Muscle layer of colon (tissue), 2 donors: ENCODE measurements around the gene PET100.

Experiments used
- H3K27ac ChIP-seq: one replicate; pipeline ENCODE4 v1.7.0; 2013; ENCODE audit warnings: low read depth, mild to moderate bottlenecking, low read length, moderate library complexity
- H3K27me3 ChIP-seq, 2 donors: one replicate each; pipeline ENCODE4 v1.7.0; 2013; ENCODE audit warnings: low read length in 2 of 2, mild to moderate bottlenecking in 2 of 2; ENCODE audit not compliant: insufficient read depth in 2 of 2, control insufficient read depth in 1 of 2
- H3K36me3 ChIP-seq: one replicate; pipeline ENCODE4 v1.7.0; 2013; ENCODE audit warnings: mild to moderate bottlenecking, low read length; ENCODE audit not compliant: insufficient read depth
- H3K4me1 ChIP-seq: one replicate; pipeline ENCODE4 v1.7.0; 2013; ENCODE audit warnings: mild to moderate bottlenecking, low read length; ENCODE audit not compliant: insufficient read depth
- H3K4me3 ChIP-seq, 2 donors: one replicate each; pipeline ENCODE4 v1.7.0; 2013; ENCODE audit warnings: low read length in 2 of 2, low read depth in 1 of 2, mild to moderate bottlenecking in 1 of 2, moderate library complexity in 1 of 2
- H3K9ac ChIP-seq: one replicate; pipeline ENCODE4 v1.7.0; 2013; ENCODE audit warnings: low read length
- H3K9me3 ChIP-seq: one replicate; pipeline ENCODE4 v1.7.0; 2013; ENCODE audit warnings: mild to moderate bottlenecking, low read length
- donor health status: abdominal sarcoma.
- donor health status: Adenocarcinoma of cecum.

PET100 gene

GRCh38 chr19:7614859-7615741 is 14.5 kb upstream of the PET100 start:
- Histone ChIP-seq H3K4me3 (no peak overlapping the region), H3K27me3 (no peaks in the 10 kb centered on the region), H3K27ac (no peak overlapping the region), H3K36me3 (peaks cover 6% of the 10 kb centered on the region), H3K9me3 (no peaks in the 10 kb centered on the region), H3K4me1 (peaks cover 4% of the 10 kb centered on the region), H3K9ac (no peak overlapping the region)

- Histone ChIP-seq H3K4me1 (peaks cover 4% of the 10 kb centered on the region), H3K27ac (no peak overlapping the region), H3K9ac (no peak overlapping the region), H3K36me3 (peaks cover 22% of the 10 kb centered on the region), H3K9me3 (no peaks in the 10 kb centered on the region), H3K27me3 (no peaks in the 10 kb centered on the region), H3K4me3 (no peak overlapping the region)
These were observed 12.4 kb upstream of the PET100 start for GRCh38 chr19:7617172-7617571.

- Histone ChIP-seq H3K9ac (no peak overlapping the region), H3K4me1 (peaks cover 4% of the 10 kb centered on the region), H3K9me3 (no peaks in the 10 kb centered on the region), H3K27me3 (no peaks in the 10 kb centered on the region), H3K27ac (no peak overlapping the region), H3K36me3 (peaks cover 27% of the 10 kb centered on the region), H3K4me3 (no peak overlapping the region)
These were observed 11.9 kb upstream of the PET100 start for GRCh38 chr19:7617735-7618134.

GRCh38 chr19:7618348-7618747 is 11.2 kb upstream of the PET100 start:
- H3K4me1 ChIP-seq: peaks cover 4% of the 10 kb centered on the region
- no peaks in the 10 kb centered on the region for H3K9me3 ChIP-seq
- H3K27me3 ChIP-seq: no peaks in the 10 kb centered on the region
- H3K27ac ChIP-seq: no peak overlapping the region
- H3K4me3 ChIP-seq: no peak overlapping the region
- no peak overlapping the region for H3K9ac ChIP-seq
- H3K36me3 ChIP-seq: peaks cover 33% of the 10 kb centered on the region

GRCh38 chr19:7618771-7619510 is 10.7 kb upstream of the PET100 start:
- H3K36me3 ChIP-seq: peaks cover 38% of the 10 kb centered on the region
- no peak overlapping the region for H3K27ac ChIP-seq
- H3K9me3 ChIP-seq: no peaks in the 10 kb centered on the region
- no peaks in the 10 kb centered on the region for H3K27me3 ChIP-seq
- no peak overlapping the region for H3K4me3 ChIP-seq
- peaks cover 4% of the 10 kb centered on the region for H3K4me1 ChIP-seq
- H3K9ac ChIP-seq: no peak overlapping the region

GRCh38 chr19:7619671-7620441 is 9.7 kb upstream of the PET100 start:
- H3K27ac ChIP-seq: no peak overlapping the region
- no peaks in the 10 kb centered on the region for H3K9me3 ChIP-seq
- H3K4me1 ChIP-seq: peaks cover 4% of the 10 kb centered on the region
- H3K36me3 ChIP-seq: peaks cover 45% of the 10 kb centered on the region
- no peaks in the 10 kb centered on the region for H3K27me3 ChIP-seq
- no peak overlapping the region for H3K9ac ChIP-seq
- H3K4me3 ChIP-seq: no peak overlapping the region

- H3K9me3 ChIP-seq: no peaks in the 10 kb centered on the region
- H3K27me3 ChIP-seq: no peaks in the 10 kb centered on the region
- H3K4me3 ChIP-seq: no peak overlapping the region
- H3K4me1 ChIP-seq: peaks cover 4% of the 10 kb centered on the region
- H3K36me3 ChIP-seq: peaks cover 54% of the 10 kb centered on the region
- H3K9ac ChIP-seq: no peak overlapping the region
- H3K27ac ChIP-seq: no peak overlapping the region
These were observed 8.9 kb upstream of the PET100 start for GRCh38 chr19:7620442-7621412.

- Histone ChIP-seq H3K9ac (no peak overlapping the region), H3K9me3 (no peaks in the 10 kb centered on the region), H3K27ac (no peak overlapping the region), H3K27me3 (no peaks in the 10 kb centered on the region), H3K4me1 (peaks cover 15% of the 10 kb centered on the region), H3K36me3 (peaks cover 63% of the 10 kb centered on the region), H3K4me3 (no peak overlapping the region)
These were observed 6.5 kb upstream of the PET100 start for GRCh38 chr19:7622933-7623685.

- H3K4me3 ChIP-seq: no peak overlapping the region
- peaks cover 18% of the 10 kb centered on the region for H3K4me1 ChIP-seq
- H3K27ac ChIP-seq: no peak overlapping the region
- H3K9me3 ChIP-seq: no peaks in the 10 kb centered on the region
- no peak overlapping the region for H3K9ac ChIP-seq
- peaks cover 63% of the 10 kb centered on the region for H3K36me3 ChIP-seq
- H3K27me3 ChIP-seq: no peaks in the 10 kb centered on the region
These were observed 5.6 kb upstream of the PET100 start for GRCh38 chr19:7623725-7624603.
